ENCODE results near the gene FHOD3. TPM values are rescaled to one million over a fixed set of nuclear protein-coding genes. Genes with fewer than 3 reads are reported as not detected.

The FHOD3 gene
- total RNA-seq, 4 donors from 2014 or later: 24.1 to 51.4 (median 33.8) TPM

DNA sequence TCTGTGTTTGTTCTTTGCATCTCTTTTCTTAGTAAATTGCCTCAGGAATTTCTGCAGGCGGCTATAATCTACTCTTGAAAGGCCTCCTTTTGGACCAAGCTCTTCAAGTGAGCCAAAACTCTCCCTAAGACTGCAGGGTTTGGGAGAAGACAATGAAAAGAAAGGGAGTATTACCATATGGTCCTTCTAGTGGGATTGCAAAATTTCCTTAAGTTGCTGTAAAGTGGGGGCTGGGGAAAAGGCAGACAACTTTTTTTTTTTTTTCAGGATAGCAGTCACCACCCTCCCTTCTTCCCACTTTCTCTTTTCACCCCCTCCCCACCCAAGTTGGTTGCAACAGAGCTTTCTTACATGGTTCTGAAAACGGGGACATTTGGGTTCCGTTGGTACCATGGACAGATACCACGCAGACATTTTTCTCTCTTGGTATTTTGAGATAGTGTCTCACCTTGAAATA lies 183.7 kb downstream of the FHOD3 start:
- TF ChIP-seq POLR2A (IDR thresholded peaks at IDR 0.05; ENCODE audit: low read depth): no peak
- TF ChIP-seq, protein P1, sequence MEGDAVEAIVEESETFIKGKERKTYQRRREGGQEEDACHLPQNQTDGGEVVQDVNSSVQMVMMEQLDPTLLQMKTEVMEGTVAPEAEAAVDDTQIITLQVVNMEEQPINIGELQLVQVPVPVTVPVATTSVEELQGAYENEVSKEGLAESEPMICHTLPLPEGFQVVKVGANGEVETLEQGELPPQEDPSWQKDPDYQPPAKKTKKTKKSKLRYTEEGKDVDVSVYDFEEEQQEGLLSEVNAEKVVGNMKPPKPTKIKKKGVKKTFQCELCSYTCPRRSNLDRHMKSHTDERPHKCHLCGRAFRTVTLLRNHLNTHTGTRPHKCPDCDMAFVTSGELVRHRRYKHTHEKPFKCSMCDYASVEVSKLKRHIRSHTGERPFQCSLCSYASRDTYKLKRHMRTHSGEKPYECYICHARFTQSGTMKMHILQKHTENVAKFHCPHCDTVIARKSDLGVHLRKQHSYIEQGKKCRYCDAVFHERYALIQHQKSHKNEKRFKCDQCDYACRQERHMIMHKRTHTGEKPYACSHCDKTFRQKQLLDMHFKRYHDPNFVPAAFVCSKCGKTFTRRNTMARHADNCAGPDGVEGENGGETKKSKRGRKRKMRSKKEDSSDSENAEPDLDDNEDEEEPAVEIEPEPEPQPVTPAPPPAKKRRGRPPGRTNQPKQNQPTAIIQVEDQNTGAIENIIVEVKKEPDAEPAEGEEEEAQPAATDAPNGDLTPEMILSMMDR (IDR thresholded peaks at IDR 0.05): no peak
- no peak for TF ChIP-seq EP300 (IDR thresholded peaks at IDR 0.05)
- no peak for TF ChIP-seq POLR2AphosphoS5 (IDR thresholded peaks at IDR 0.05)
- H3K27ac ChIP-seq (replicated peaks in 1 of 4): no peak overlapping the region
- peaks cover 0 to 3% (median 0%) of the 10 kb centered on the region in 4 donors for H3K4me1 ChIP-seq
- H3K9me3 ChIP-seq: no peaks in the 10 kb centered on the region
- WGBS: 69% methylated on average over 4 of the region's 4 CpGs
- H3K4me3 ChIP-seq: no peak overlapping the region
- intact Hi-C loops (cut with DNase I): no loop called here
- H3K27me3 ChIP-seq: no peaks in the 10 kb centered on the region
- no peak for DNase-seq (ENCODE audit: extremely low spot score)
- no peaks in the 10 kb centered on the region for H3K36me3 ChIP-seq

DNA sequence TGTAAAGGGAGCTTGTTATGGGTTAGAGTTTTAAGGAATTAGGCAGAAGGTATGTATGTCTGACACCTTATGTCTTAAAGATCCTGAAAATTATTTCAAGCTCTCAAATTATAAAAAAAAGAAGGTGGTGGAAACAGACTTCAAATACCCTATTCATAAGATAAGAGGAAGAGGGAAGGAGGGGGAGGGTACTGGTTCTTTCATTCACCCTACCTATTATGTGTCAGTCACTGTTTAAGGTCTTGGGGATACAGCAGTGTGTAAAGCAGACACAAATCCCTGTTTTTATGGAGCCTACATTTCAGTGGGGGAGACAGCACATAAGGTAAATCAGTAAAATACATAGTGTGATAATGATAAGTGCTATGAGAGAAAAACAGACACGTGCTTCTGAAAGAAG lies 184.4 kb downstream of the FHOD3 start:
- Histone ChIP-seq H3K36me3 (no peaks in the 10 kb centered on the region), H3K4me1 (peaks cover 0 to 3% (median 0%) of the 10 kb centered on the region in 4 donors), H3K27ac (replicated peaks in 1 of 4) (no peak overlapping the region), H3K4me3 (no peak overlapping the region), H3K27me3 (no peaks in the 10 kb centered on the region), H3K9me3 (no peaks in the 10 kb centered on the region)
- intact Hi-C loops (cut with DNase I): no loop called here
- no peak for TF ChIP-seq EP300 (IDR thresholded peaks at IDR 0.05)
- TF ChIP-seq POLR2AphosphoS5 (IDR thresholded peaks at IDR 0.05): no peak
- TF ChIP-seq POLR2A (IDR thresholded peaks at IDR 0.05; ENCODE audit: low read depth): no peak
- TF ChIP-seq, protein P1 (IDR thresholded peaks at IDR 0.05): no peak
- no peak for DNase-seq (ENCODE audit: extremely low spot score)
- WGBS: 92% methylated on average over 1 of the region's 1 CpG

DNA sequence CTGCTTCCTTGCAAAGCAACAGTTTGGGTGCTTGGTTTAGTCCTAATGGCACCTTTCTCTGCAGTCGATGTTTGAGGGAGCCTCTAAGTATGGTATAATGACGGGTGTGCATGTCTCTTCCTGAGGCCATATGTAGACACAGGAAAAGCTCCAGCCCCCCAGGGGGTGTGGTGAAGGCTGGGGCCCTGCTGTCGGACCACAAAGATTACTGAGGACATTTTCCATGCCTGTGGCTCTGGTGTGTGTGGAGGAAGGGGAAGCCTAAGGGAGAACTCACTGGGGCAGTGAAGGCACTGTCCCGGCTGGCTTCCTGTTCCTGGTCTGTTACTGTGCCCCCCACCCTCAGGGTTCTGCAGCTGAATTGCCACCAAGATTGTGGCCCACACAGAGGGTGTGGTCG lies 187.1 kb downstream of the FHOD3 start:
- no peak overlapping the region for H3K4me3 ChIP-seq
- intact Hi-C loops (cut with DNase I): no loop called here
- WGBS: 90% methylated on average over 3 of the region's 5 CpGs
- peaks cover 0 to 6% (median 1%) of the 10 kb centered on the region in 4 donors for H3K4me1 ChIP-seq
- H3K36me3 ChIP-seq: no peaks in the 10 kb centered on the region
- H3K27me3 ChIP-seq: no peaks in the 10 kb centered on the region
- TF ChIP-seq EP300 (IDR thresholded peaks at IDR 0.05): no peak
- TF ChIP-seq POLR2AphosphoS5 (IDR thresholded peaks at IDR 0.05): no peak
- TF ChIP-seq POLR2A (IDR thresholded peaks at IDR 0.05; ENCODE audit: low read depth): no peak
- TF ChIP-seq, protein P1 (IDR thresholded peaks at IDR 0.05): no peak
- no peak overlapping the region for H3K27ac ChIP-seq (replicated peaks in 1 of 4)
- no peaks in the 10 kb centered on the region for H3K9me3 ChIP-seq
- no peak for DNase-seq (ENCODE audit: extremely low spot score)

DNA sequence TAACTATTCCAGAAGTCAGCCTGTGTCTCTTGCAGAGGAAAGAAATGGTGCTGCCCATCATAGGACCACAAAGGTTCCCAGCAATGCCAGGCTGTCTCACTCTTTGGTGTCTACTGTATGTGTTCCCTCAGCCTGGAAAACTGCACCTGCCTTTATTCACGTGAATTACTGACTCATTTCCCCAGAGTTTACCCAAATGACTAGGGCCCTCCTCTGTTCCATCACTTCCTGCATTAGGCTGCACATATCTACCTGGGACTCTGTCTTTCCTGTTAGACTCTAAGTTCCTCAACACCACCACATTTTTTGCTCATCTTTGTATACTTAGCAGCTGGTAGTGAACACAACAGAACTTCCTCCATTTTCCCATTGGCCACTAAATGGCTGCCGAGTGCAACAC lies 188.3 kb downstream of the FHOD3 start:
- H3K4me3 ChIP-seq: no peak overlapping the region
- 94% methylated on average over 2 of the region's 2 CpGs for WGBS
- intact Hi-C loops (cut with DNase I): no loop called here

More for the DNA sequence above, 188.3 kb downstream of the FHOD3 start:
- Histone ChIP-seq H3K27me3 (no peaks in the 10 kb centered on the region), H3K36me3 (no peaks in the 10 kb centered on the region), H3K9me3 (no peaks in the 10 kb centered on the region), H3K4me1 (peaks cover 0 to 6% (median 1%) of the 10 kb centered on the region in 4 donors), H3K27ac (replicated peaks in 1 of 4) (no peak overlapping the region)
- TF ChIP-seq POLR2A (IDR thresholded peaks at IDR 0.05; ENCODE audit: low read depth): no peak
- no peak for TF ChIP-seq EP300 (IDR thresholded peaks at IDR 0.05)
- TF ChIP-seq, protein P1 (IDR thresholded peaks at IDR 0.05): no peak
- DNase-seq (ENCODE audit: extremely low spot score): no peak

Measured in esophagus muscularis mucosa (tissue), 4 donors.